Lung (tissue), 12 donors: Measurements from ENCODE around the gene CRMP1. TPM values are rescaled to one million over a fixed set of nuclear protein-coding genes. Genes with fewer than 3 reads are reported as not detected.

Experiments
- ATAC-seq: fragments of 200-7000 bp; cut with Tn5 transposase; one replicate; pipeline ENCODE4 v1.9.1; 2020; ENCODE audit warnings: moderate number of reproducible peaks; ENCODE audit not compliant: insufficient read depth, low FRiP score
- DNase-seq, 3 donors: peaks; one replicate each; pipeline ENCODE4 v3.0.0-alpha.2; 2013 to 2017
- H3K27ac ChIP-seq, 2 donors: one replicate each; pipeline ENCODE4 v1.5.1; 2013; ENCODE audit warnings: mild to moderate bottlenecking in 2 of 2, moderate library complexity in 2 of 2, control low read depth in 1 of 2, inconsistent platforms in 1 of 2, low read depth in 1 of 2, low read length in 1 of 2
- H3K27me3 ChIP-seq, 3 donors: one replicate each; pipeline ENCODE4 v1.5.1; 2013; ENCODE audit warnings: low read length in 2 of 3; ENCODE audit not compliant: control insufficient read depth in 3 of 3, insufficient read depth in 3 of 3
- H3K36me3 ChIP-seq, 4 donors: one replicate each; pipeline ENCODE4 v1.5.1; 2013; ENCODE audit warnings: low read length in 4 of 4, mild to moderate bottlenecking in 1 of 4, moderate library complexity in 1 of 4; ENCODE audit not compliant: control insufficient read depth in 4 of 4, insufficient read depth in 4 of 4
- H3K4me1 ChIP-seq, 5 donors: one replicate each; pipeline ENCODE4 v1.5.1; 2013; ENCODE audit warnings: low read length in 5 of 5, mild to moderate bottlenecking in 2 of 5, moderate library complexity in 1 of 5; ENCODE audit not compliant: control insufficient read depth in 5 of 5, insufficient read depth in 5 of 5
- H3K4me3 ChIP-seq: one replicate; pipeline ENCODE4 v1.5.1; 2013; ENCODE audit warnings: mild to moderate bottlenecking, control low read depth, moderate library complexity
- H3K9ac ChIP-seq, 2 donors: one replicate each; pipeline ENCODE4 v1.5.1; 2013; ENCODE audit warnings: low read length in 2 of 2, control low read depth in 1 of 2; ENCODE audit not compliant: insufficient read depth in 1 of 2
- H3K9me3 ChIP-seq, 4 donors: one replicate each; pipeline ENCODE4 v1.5.1; 2013; ENCODE audit warnings: low read length in 3 of 4, mild to moderate bottlenecking in 1 of 4, moderate library complexity in 1 of 4; ENCODE audit not compliant: control insufficient read depth in 4 of 4, insufficient read depth in 3 of 4
- WGBS, 2 donors: extraction: QIAGEN DNeasy Blood & Tissue Kit; methylation state at CpG; one replicate each; pipeline ENCODE4 v1.1.7; 2013; 5-methylcytosine and 5-hydroxymethylcytosine counted together
- polyA plus RNA-seq, 2 donors: library from polyadenylated mRNA; stranded (reverse); fragments of 200-250 nt; gene quantifications; one replicate each; pipeline ENCODE4 v1.2.1, GENCODE V29; 2013
- total RNA-seq, 2 donors: library from RNA; depleted of rRNA in 1 of 2; stranded (reverse); fragments of >200 nt in 1 of 2; gene quantifications; one replicate each; pipeline ENCODE4 v1.2.1, GENCODE V29; 2014 to 2021
- TF ChIP-seq, protein P1 (sequence below): IDR thresholded peaks from 2 replicates; pipeline ENCODE4 v1.5.1; 2012; ENCODE audit warnings: mild to moderate bottlenecking; ENCODE audit errors: control extremely low read depth, extremely low read depth
- donor health status: control.
- donor health status: control.
- donor health status: Bipolar disorder and iron deficiency.
- donor health status: healthy.
- donor health status: DM: yes; HTN: yes; CAD: no.

CRMP1 gene
- total and polyA plus RNA-seq, 4 donors = 2.1 to 24.4 (median 4.6) TPM

DNA sequence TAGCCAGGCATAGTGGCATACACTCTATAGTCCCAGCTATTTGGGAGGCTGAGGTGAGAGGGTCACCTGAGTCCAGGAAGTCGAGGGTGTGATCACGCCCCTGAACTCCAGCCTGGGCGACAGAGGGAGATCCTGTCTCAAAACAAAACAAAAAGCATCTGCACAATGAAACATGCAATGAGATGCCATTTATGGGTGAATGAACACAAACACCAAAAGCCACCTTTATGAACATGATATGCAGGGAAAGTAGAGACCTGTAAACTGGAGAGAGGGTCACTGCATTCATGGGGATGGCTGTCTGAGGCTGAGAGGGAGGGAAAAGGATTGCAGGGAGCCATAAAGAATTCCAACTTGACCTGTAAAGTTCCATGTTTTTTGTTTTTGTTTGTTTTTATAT lies 111.2 kb downstream of the CRMP1 start:
- H3K36me3 ChIP-seq = peaks cover 0 to 30% (median 15%) of the 10 kb centered on the region in 4 donors
- H3K9me3 ChIP-seq = peaks cover 0 to 7% (median 2%) of the 10 kb centered on the region in 4 donors
- TF ChIP-seq, protein P1, sequence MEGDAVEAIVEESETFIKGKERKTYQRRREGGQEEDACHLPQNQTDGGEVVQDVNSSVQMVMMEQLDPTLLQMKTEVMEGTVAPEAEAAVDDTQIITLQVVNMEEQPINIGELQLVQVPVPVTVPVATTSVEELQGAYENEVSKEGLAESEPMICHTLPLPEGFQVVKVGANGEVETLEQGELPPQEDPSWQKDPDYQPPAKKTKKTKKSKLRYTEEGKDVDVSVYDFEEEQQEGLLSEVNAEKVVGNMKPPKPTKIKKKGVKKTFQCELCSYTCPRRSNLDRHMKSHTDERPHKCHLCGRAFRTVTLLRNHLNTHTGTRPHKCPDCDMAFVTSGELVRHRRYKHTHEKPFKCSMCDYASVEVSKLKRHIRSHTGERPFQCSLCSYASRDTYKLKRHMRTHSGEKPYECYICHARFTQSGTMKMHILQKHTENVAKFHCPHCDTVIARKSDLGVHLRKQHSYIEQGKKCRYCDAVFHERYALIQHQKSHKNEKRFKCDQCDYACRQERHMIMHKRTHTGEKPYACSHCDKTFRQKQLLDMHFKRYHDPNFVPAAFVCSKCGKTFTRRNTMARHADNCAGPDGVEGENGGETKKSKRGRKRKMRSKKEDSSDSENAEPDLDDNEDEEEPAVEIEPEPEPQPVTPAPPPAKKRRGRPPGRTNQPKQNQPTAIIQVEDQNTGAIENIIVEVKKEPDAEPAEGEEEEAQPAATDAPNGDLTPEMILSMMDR = no peak
- no peak overlapping the region for H3K27ac ChIP-seq
- ATAC-seq = no peak
- H3K27me3 ChIP-seq = no peaks in the 10 kb centered on the region
- 88 to 96% methylated on average over 3 of the region's 3 CpGs for WGBS, 2 donors
- no peak overlapping the region for H3K4me3 ChIP-seq
- DNase-seq = no peak
- H3K4me1 ChIP-seq = no peaks in the 10 kb centered on the region
- H3K9ac ChIP-seq = no peak overlapping the region

DNA sequence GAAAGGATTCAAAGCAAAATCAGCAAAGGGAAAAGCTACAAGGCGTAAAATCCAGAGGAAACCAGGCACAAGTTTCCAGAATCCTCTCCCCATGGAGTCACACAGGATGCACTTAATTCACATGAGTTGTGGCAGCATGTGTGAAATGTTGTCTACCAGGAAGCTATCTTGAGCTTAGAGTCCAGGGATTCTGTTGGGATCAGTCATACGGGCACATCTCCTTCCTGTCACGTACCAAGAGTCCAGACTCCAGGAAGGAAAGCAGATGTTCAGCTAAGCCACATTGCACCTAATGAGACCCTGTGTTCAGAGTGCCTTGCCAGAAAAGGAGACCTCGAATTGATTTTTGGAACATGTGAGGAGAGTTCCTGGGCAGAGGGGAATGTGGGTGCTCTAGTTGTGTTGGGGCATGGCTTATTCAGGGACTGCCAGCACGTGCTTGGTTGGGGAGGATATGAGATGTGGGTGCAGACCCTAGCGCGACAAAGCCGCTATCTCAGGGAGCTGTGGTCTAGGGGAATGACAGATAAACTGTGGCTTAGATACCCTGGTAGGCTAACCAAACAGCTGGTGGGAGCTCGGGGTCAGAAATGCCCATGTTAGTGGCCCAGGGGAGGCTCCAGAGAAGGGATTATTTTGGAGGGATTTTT lies 111.9 kb downstream of the CRMP1 start:
- H3K36me3 ChIP-seq = peaks cover 0 to 30% (median 19%) of the 10 kb centered on the region in 4 donors
- peak in 1 of 3 donors; percentile 5 for DNase-seq
- H3K4me3 ChIP-seq = no peak overlapping the region
- 90 to 94% methylated on average over 9 of the region's 9 CpGs for WGBS, 2 donors
- ATAC-seq = no peak
- no peak overlapping the region for H3K9ac ChIP-seq
- no peaks in the 10 kb centered on the region for H3K4me1 ChIP-seq
- no peak overlapping the region for H3K27ac ChIP-seq
- no peaks in the 10 kb centered on the region for H3K27me3 ChIP-seq
- H3K9me3 ChIP-seq = peaks cover 1 to 10% (median 5%) of the 10 kb centered on the region in 4 donors
- TF ChIP-seq, protein P1 = no peak

DNA sequence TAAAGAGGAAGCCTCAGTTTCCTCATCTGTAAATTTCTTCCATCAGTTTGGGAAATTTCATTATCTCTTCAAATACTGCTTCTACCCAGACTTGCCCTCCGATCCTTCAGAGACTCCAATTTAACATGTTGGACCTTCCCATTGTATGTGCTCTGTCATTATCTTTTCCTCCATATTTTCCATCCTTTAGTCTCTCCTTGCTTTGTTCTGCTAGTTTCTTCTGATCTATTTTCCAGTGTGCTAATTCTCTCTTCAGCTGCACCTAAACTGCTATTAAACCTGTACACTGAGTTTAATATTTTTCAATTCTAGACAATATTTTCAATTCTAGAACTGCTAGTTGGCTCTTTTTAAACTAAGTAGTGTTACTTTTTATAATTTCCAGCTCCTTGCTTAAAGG lies 116.4 kb downstream of the CRMP1 start:
- no peak for ATAC-seq
- peaks cover 0 to 30% (median 10%) of the 10 kb centered on the region in 4 donors for H3K36me3 ChIP-seq
- H3K9ac ChIP-seq = no peak overlapping the region
- H3K9me3 ChIP-seq = peaks cover 1 to 10% (median 4%) of the 10 kb centered on the region in 4 donors
- H3K4me3 ChIP-seq = no peak overlapping the region
- no peak overlapping the region for H3K27ac ChIP-seq
- H3K4me1 ChIP-seq = no peaks in the 10 kb centered on the region
- 96 to 100% methylated on average over 1 of the region's 1 CpG for WGBS, 2 donors
- no peak for DNase-seq
- TF ChIP-seq, protein P1 = no peak
- no peaks in the 10 kb centered on the region for H3K27me3 ChIP-seq
